Neural crest cell (in vitro differentiated cells): ENCODE measurements around the gene LCNL1. TPM values are rescaled to one million over a fixed set of nuclear protein-coding genes. Genes with fewer than 3 reads are reported as not detected.

Source experiments
- DNase-seq: peaks from one replicate; pipeline ENCODE4 v3.0.0; 2021; ENCODE audit warnings: low read depth, mixed read lengths, low spot score
- H3K27ac Mint-ChIP-seq: one replicate; pipeline ENCODE4 v1.8.0; 2021; ENCODE audit warnings: mild to moderate bottlenecking, mixed read lengths; ENCODE audit not compliant: unreplicated experiment
- H3K27me3 Mint-ChIP-seq: 2 replicates; pipeline ENCODE4 v1.8.0; 2021; ENCODE audit warnings: low read depth, mild to moderate bottlenecking, mixed read lengths
- H3K36me3 Mint-ChIP-seq: 2 replicates; pipeline ENCODE4 v1.8.0; 2021; ENCODE audit warnings: low read depth, mild to moderate bottlenecking, mixed read lengths
- H3K4me1 Mint-ChIP-seq: 2 replicates; pipeline ENCODE4 v1.8.0; 2021; ENCODE audit warnings: mixed read lengths
- H3K4me3 Mint-ChIP-seq: one replicate; pipeline ENCODE4 v1.8.0; 2021; ENCODE audit warnings: mild to moderate bottlenecking, mixed read lengths
- H3K9me3 Mint-ChIP-seq: 2 replicates; pipeline ENCODE4 v1.8.0; 2021; ENCODE audit warnings: mixed read lengths
- CTCF ChIP-seq: fragments of 200-600 bp; sonication (generic); conservative IDR thresholded peaks from 2 replicates; pipeline ENCODE4 v1.5.0; 2021; ENCODE audit warnings: antibody characterized with exemption, mild to moderate bottlenecking
- total RNA-seq: library from RNA; stranded (reverse); gene quantifications from 2 replicates; pipeline ENCODE4 v1.2.1, GENCODE V29; 2021

Gene LCNL1
- total RNA-seq, 1 donor from 2014 or later, result not detected

- DNase-seq, result no peak
- Mint-ChIP-seq H3K27ac (no peak overlapping the region), H3K4me3 (no peak overlapping the region), H3K4me1 (no peaks in the 10 kb centered on the region), H3K27me3 (no peaks in the 10 kb centered on the region), H3K36me3 (no peaks in the 10 kb centered on the region), H3K9me3 (no peaks in the 10 kb centered on the region)
- no peak for TF ChIP-seq CTCF
Measured at GRCh38 chr9:137008312-137008711, 25.5 kb downstream of the LCNL1 start.

GRCh38 chr9:137009217-137009616 is 26.4 kb downstream of the LCNL1 start:
- no peaks in the 10 kb centered on the region for H3K36me3 Mint-ChIP-seq
- no peaks in the 10 kb centered on the region for H3K4me1 Mint-ChIP-seq
- DNase-seq, result no peak
- H3K27ac Mint-ChIP-seq, result no peak overlapping the region
- TF ChIP-seq CTCF, result no peak
- H3K4me3 Mint-ChIP-seq, result no peak overlapping the region
- no peaks in the 10 kb centered on the region for H3K9me3 Mint-ChIP-seq
- H3K27me3 Mint-ChIP-seq, result no peaks in the 10 kb centered on the region

- no peak for TF ChIP-seq CTCF
- Mint-ChIP-seq H3K9me3 (no peaks in the 10 kb centered on the region), H3K4me3 (no peak overlapping the region), H3K27ac (no peak overlapping the region), H3K27me3 (no peaks in the 10 kb centered on the region), H3K4me1 (no peaks in the 10 kb centered on the region), H3K36me3 (no peaks in the 10 kb centered on the region)
- DNase-seq, result no peak
Measured at GRCh38 chr9:137009938-137010732, 27.3 kb downstream of the LCNL1 start.

GRCh38 chr9:137011156-137011555 is 28.4 kb downstream of the LCNL1 start:
- no peak for DNase-seq
- H3K9me3 Mint-ChIP-seq, result no peaks in the 10 kb centered on the region
- no peaks in the 10 kb centered on the region for H3K27me3 Mint-ChIP-seq
- TF ChIP-seq CTCF, result no peak
- no peaks in the 10 kb centered on the region for H3K4me1 Mint-ChIP-seq
- H3K27ac Mint-ChIP-seq, result no peak overlapping the region
- H3K36me3 Mint-ChIP-seq, result no peaks in the 10 kb centered on the region
- H3K4me3 Mint-ChIP-seq, result no peak overlapping the region

- no peak for TF ChIP-seq CTCF
- H3K4me1 Mint-ChIP-seq, result no peaks in the 10 kb centered on the region
- H3K36me3 Mint-ChIP-seq, result no peaks in the 10 kb centered on the region
- H3K4me3 Mint-ChIP-seq, result no peak overlapping the region
- DNase-seq, result no peak
- H3K27me3 Mint-ChIP-seq, result no peaks in the 10 kb centered on the region
- H3K9me3 Mint-ChIP-seq, result no peaks in the 10 kb centered on the region
- no peak overlapping the region for H3K27ac Mint-ChIP-seq
Measured at GRCh38 chr9:137011907-137012675, 29.3 kb downstream of the LCNL1 start.
